GM13977 (cell line): Measurements from ENCODE around the gene NKX6-2.

Source experiments
- DNase-seq: peaks from one replicate; pipeline ENCODE4 v3.0.0; 2012; ENCODE audit warnings: low spot score
- in situ Hi-C: fragments of 300-500 bp; cut with MboI; formaldehyde crosslinking; loops from one replicate; pipeline ENCODE4 v1.12.0; 2022; ENCODE audit warnings: low sequenced_read_pairs, low pct_unique_long_range_greater_than_20kb, mixed read lengths, inconsistent platforms; ENCODE audit not compliant: unreplicated experiment
- TF ChIP-seq, protein P1 (sequence below): IDR thresholded peaks from 2 replicates; pipeline ENCODE4 v1.5.1; 2012; ENCODE audit warnings: mild to moderate bottlenecking, control low read depth; ENCODE audit not compliant: insufficient read depth; ENCODE audit errors: extremely low read depth, missing control alignments

NKX6-2 gene

DNA sequence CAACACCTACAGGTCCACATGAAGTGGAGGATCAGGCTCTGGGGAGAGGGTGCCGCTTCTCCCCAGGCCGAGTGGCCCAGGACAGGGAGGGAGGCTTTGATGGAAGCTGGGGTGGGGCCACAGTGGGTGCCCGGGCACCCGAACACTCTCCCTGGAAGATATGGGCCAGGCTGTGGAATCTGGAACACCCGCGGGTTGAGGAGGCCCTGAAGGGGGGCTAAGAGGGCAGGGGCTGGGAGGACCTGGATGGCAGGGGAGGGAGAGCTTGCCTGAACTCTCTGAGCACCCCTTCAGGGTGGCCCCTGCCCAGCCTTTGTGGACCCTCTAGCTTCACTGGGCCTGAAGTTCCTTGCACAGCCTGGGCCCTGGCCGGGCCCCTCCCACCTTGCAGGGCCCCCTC, 4.5 kb upstream of the NKX6-2 start:
- TF ChIP-seq, protein P1, sequence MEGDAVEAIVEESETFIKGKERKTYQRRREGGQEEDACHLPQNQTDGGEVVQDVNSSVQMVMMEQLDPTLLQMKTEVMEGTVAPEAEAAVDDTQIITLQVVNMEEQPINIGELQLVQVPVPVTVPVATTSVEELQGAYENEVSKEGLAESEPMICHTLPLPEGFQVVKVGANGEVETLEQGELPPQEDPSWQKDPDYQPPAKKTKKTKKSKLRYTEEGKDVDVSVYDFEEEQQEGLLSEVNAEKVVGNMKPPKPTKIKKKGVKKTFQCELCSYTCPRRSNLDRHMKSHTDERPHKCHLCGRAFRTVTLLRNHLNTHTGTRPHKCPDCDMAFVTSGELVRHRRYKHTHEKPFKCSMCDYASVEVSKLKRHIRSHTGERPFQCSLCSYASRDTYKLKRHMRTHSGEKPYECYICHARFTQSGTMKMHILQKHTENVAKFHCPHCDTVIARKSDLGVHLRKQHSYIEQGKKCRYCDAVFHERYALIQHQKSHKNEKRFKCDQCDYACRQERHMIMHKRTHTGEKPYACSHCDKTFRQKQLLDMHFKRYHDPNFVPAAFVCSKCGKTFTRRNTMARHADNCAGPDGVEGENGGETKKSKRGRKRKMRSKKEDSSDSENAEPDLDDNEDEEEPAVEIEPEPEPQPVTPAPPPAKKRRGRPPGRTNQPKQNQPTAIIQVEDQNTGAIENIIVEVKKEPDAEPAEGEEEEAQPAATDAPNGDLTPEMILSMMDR, result no peak
- no peak for DNase-seq
- in situ Hi-C loops, result no loop called here

DNA sequence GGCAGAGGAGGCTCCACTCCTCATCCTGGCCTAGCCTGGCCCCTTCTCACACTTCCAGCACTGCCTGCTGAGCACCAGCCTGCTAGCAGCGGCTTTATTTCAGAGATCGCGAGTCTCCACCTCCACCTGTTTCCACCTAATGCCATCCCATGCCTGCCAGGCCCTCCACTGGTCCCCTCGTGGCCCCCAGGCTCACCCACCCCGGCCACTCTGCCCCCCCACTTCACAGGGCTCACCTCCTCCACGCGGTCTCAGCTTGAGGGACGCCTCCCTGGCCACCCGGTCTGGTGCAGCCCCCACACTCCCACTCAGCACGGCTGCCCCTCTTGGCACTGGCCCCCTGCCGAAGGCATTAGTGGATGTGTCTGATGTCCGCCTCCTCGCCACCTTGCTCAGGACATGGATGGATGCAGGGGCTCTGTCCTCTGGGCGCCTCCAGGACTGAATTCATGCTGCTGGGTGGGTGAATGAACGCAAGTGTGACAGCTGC, 3.8 kb upstream of the NKX6-2 start:
- TF ChIP-seq, protein P1, result no peak
- in situ Hi-C loops, result no loop called here
- DNase-seq, result no peak

DNA sequence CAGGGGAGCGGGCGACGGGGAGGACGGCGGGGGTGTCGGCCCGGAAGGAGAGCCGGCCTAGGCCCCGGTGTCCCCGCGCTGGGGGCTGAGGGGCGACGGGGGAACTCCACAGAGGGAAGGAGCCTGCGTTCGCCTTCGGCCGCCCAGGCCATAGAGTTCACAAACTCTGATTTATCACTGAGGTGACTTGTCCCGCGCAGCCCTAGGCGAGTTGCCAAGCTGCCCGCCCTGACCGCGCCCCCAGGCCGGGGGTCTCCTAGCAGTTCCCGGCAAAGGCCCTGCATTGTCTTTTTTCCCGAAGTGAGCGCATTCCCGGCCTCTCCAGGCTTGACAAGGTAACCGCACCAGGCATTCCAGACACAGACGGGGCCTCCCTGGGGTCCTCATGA, 2.9 kb upstream of the NKX6-2 start:
- in situ Hi-C loops, result no loop called here
- DNase-seq, result no peak
- TF ChIP-seq, protein P1, result no peak

DNA sequence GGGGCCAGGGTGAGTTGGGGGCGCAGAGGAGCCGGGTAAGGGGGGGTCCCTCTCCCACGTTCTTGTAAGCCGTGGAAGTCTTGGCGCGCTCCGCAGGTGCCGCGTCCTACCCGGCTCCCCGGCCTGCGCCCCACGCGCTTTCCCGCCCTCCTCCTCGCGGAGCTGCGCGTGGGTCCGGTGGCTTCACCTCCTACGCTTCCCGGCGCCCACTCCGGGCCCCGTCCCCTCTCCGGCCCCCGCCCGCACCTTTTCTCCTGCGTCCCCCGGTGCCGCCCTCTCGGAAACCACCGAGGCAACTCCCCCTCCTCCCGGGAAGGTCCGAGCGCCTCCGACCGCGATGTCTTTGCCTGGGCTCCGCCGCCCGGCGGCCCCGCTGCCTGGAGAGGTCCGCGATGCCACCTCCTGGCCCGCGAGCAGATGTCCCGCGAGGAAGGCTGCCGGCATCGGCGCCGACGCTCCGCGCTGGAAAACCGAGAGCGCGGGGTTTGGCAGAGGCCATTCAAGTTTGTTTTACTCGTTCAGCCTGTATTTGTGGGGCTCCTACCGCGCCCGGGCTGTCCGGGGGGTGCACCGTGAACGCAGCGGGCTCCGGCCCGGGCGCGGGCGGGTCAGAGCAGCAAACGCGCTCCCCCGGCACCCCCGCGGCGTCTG, 2.4 kb upstream of the NKX6-2 start:
- TF ChIP-seq, protein P1, result peak; percentile 21
- DNase-seq, result peak; percentile 71
- in situ Hi-C loops, result no loop called here

DNA sequence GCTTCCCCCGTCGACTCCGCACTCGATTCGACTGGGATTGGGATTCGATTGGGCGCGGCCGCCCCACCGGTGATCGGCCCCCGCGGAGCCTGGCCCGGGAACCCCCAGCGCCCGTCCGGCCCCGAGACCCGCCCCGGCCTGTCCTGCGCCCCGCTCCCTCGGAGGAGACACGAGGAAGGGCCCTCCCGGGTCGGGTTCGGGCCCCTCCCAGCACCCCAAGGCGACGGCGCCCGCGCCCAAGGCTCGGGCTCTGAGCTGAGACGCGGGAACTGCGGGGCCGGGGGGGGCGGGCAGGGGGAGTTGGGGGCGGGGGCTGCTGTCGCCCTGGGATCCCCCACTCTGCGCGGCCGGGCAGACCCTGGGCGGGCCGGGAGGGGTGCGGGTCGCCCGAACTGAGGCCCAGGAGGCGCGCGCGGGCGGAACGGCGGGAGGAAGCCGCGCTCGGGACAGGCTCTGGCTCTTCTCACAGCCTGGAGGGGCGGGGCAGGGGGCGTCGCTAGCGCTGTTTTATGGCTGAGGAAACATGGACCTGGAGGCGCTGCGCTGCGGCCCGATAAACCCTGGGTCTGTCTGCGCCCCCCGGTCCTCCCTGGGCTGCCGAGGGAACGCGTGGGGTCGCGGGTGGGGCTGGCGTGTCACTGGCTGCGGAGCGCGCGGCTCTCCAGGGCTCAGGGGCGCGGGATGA, 1.7 kb upstream of the NKX6-2 start:
- DNase-seq, result no peak
- TF ChIP-seq, protein P1, result no peak
- in situ Hi-C loops, result no loop called here

DNA sequence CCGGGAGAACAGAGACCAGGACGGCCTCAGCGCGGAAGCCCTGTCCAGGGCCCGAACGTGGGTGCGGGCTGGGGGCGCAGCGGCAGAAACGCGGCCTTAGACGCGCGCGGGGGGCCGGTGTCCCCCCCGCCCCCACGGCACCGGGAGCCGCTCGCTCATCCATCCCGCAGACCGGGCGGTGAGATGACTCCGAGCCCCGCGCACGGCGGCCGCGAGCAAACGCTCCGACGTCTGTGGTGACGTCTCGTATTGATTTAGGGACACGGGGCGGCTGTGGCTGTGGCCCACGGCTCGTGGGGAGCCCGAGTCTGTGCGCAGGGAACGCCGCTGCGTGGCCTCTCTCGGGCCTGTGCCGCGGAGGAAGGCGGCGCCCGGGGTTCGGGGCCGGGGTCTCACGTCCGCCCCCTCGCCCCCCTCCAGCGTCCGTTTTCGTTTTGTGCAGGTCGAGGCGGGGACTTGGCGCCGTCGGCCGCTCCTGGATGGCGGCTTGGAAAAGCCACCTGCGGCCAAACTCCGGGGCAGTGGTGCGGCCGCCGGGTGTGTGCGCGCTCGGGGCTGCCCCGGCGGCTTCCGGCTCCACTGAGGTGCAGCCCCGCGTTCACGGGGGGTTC, 1.0 kb upstream of the NKX6-2 start:
- no peak for DNase-seq
- TF ChIP-seq, protein P1, result no peak
- in situ Hi-C loops, result no loop called here
